Measurements from ENCODE around the gene SLC27A5. TPM values are rescaled to one million over a fixed set of nuclear protein-coding genes. Genes with fewer than 3 reads are reported as not detected.

SLC27A5 gene
- total and polyA plus RNA-seq, 2 donors (not counting 3 experiments of a cell fraction or from before 2014, with no cell fraction given) = 7.1 to 16.0 TPM

- POLR2A ChIA-PET = no interaction called here
- no peak overlapping the region for H3K9ac ChIP-seq (replicated peaks; ENCODE audit: extremely low read depth, insufficient read depth, low read length)
These were observed 31.0 kb downstream of the SLC27A5 start for GRCh38 chr19:58480831-58481230.

GRCh38 chr19:58480481-58480830 lies 31.3 kb downstream of the SLC27A5 start:
- no TSS peak for BruUV-seq (replicated peaks)
- CTCF ChIA-PET = no interaction called here
- H3K27me3 ChIP-seq (ENCODE audit: control insufficient read depth in 2 of 2, insufficient read depth in 2 of 2, low read length in 2 of 2) = no peaks in the 10 kb centered on the region
- H4K20me1 ChIP-seq (replicated peaks; ENCODE audit: control insufficient read depth, extremely low read depth, insufficient read depth, low read length) = no peaks in the 10 kb centered on the region
- no peak overlapping the region for H3K27ac ChIP-seq (ENCODE audit: insufficient read depth, low read depth, low read length)
- POLR2A ChIA-PET = no interaction called here
- no peaks in the 10 kb centered on the region for H3K79me2 ChIP-seq (ENCODE audit: control insufficient read depth, insufficient read depth, low read length)
- TF ChIP-seq MYC (IDR thresholded peaks at IDR 0.05; ENCODE audit: low read depth, low read length) (no peak), MAX (IDR thresholded peaks at IDR 0.05; ENCODE audit: insufficient read depth, insufficient read length) (no peak), GATA2 (IDR thresholded peaks at IDR 0.05; ENCODE audit: insufficient read depth, insufficient read length, low read depth, low read length) (no peak), EZH2 (IDR thresholded peaks at IDR 0.05; ENCODE audit: borderline replicate concordance, low read depth, low read length, severe bottlenecking) (no peak), POLR2AphosphoS5 (IDR thresholded peaks at IDR 0.05; ENCODE audit: insufficient read depth, low read depth, low read length) (no peak), POLR2A (IDR thresholded peaks at IDR 0.05; ENCODE audit: low read depth, low read length) (no peak), JUN (IDR thresholded peaks at IDR 0.05; ENCODE audit: borderline replicate concordance, insufficient read depth, insufficient read length, low read depth) (no peak), FOS (IDR thresholded peaks at IDR 0.05; ENCODE audit: borderline replicate concordance, insufficient read depth, low read length) (no peak), CTCF (IDR thresholded peaks at IDR 0.05; ENCODE audit: extremely low read depth in 1 of 2, insufficient read depth in 1 of 2, low read depth in 1 of 2, low read length in 2 of 2) (no peak)
- no peaks in the 10 kb centered on the region for H3K9me3 ChIP-seq (replicated peaks; ENCODE audit: control insufficient read depth, insufficient read depth, low read length)
- H2AFZ ChIP-seq (ENCODE audit: low read depth, low read length) = no peak overlapping the region
- H3K36me3 ChIP-seq (ENCODE audit: control insufficient read depth in 2 of 2, extremely low read depth in 1 of 2, insufficient read depth in 2 of 2, low read length in 2 of 2) = no peaks in the 10 kb centered on the region
- dilution Hi-C loops (cut with MboI; ENCODE audit: extremely low pct_ligation_motif_present, low sequenced_read_pairs) (no loop called here), intact Hi-C loops (cut with micrococcal nuclease) (no loop called here)
- FAIRE-seq (no peak), DNase-seq (ENCODE audit: low read depth, low spot score) (no peak)
- no peak overlapping the region for H3K4me2 ChIP-seq (ENCODE audit: insufficient read depth, low read length)
- no peak overlapping the region for H3K9ac ChIP-seq (replicated peaks; ENCODE audit: extremely low read depth, insufficient read depth, low read length)
- H3K9me1 ChIP-seq (replicated peaks; ENCODE audit: control insufficient read depth, extremely low read depth, insufficient read depth, low read length) = no peaks in the 10 kb centered on the region
- peaks cover 3% of the 10 kb centered on the region for H3K4me1 ChIP-seq (ENCODE audit: control insufficient read depth, extremely low read depth, insufficient read depth, low read length)
- H3K4me3 ChIP-seq (replicated peaks in 1 of 3; ENCODE audit: insufficient read depth in 1 of 3, low read depth in 1 of 3, low read length in 3 of 3) = no peak overlapping the region

More at GRCh38 chr19:58480831-58481230, 31.0 kb downstream of the SLC27A5 start:
- no peaks in the 10 kb centered on the region for H3K27me3 ChIP-seq (ENCODE audit: control insufficient read depth in 2 of 2, insufficient read depth in 2 of 2, low read length in 2 of 2)
- dilution Hi-C loops (cut with MboI; ENCODE audit: extremely low pct_ligation_motif_present, low sequenced_read_pairs) (no loop called here), intact Hi-C loops (cut with micrococcal nuclease) (no loop called here)
- CTCF ChIA-PET = no interaction called here
- no peak overlapping the region for H3K4me3 ChIP-seq (replicated peaks in 1 of 3; ENCODE audit: insufficient read depth in 1 of 3, low read depth in 1 of 3, low read length in 3 of 3)
- H3K4me1 ChIP-seq (ENCODE audit: control insufficient read depth, extremely low read depth, insufficient read depth, low read length) = peaks cover 3% of the 10 kb centered on the region
- no peaks in the 10 kb centered on the region for H3K36me3 ChIP-seq (ENCODE audit: control insufficient read depth in 2 of 2, extremely low read depth in 1 of 2, insufficient read depth in 2 of 2, low read length in 2 of 2)
- TF ChIP-seq CTCF (IDR thresholded peaks at IDR 0.05; ENCODE audit: extremely low read depth in 1 of 2, insufficient read depth in 1 of 2, low read depth in 1 of 2, low read length in 2 of 2) (no peak), POLR2A (IDR thresholded peaks at IDR 0.05; ENCODE audit: low read depth, low read length) (no peak)
- no peak overlapping the region for H2AFZ ChIP-seq (ENCODE audit: low read depth, low read length)
- no peak overlapping the region for H3K4me2 ChIP-seq (ENCODE audit: insufficient read depth, low read length)
- no peaks in the 10 kb centered on the region for H3K79me2 ChIP-seq (ENCODE audit: control insufficient read depth, insufficient read depth, low read length)
- BruUV-seq (replicated peaks) = no TSS peak
- DNase-seq (ENCODE audit: low read depth, low spot score) (no peak), FAIRE-seq (no peak)
- no peaks in the 10 kb centered on the region for H3K9me1 ChIP-seq (replicated peaks; ENCODE audit: control insufficient read depth, extremely low read depth, insufficient read depth, low read length)
- no peak overlapping the region for H3K27ac ChIP-seq (ENCODE audit: insufficient read depth, low read depth, low read length)
- H4K20me1 ChIP-seq (replicated peaks; ENCODE audit: control insufficient read depth, extremely low read depth, insufficient read depth, low read length) = no peaks in the 10 kb centered on the region
- H3K9me3 ChIP-seq (replicated peaks; ENCODE audit: control insufficient read depth, insufficient read depth, low read length) = no peaks in the 10 kb centered on the region

All from endothelial cell of umbilical vein (primary cell).